Measurements from ENCODE around the gene IL17RC. TPM values are rescaled to one million over a fixed set of nuclear protein-coding genes. Genes with fewer than 3 reads are reported as not detected.

Gene IL17RC
- total and polyA plus RNA-seq, 2 experiments from 2014 or later: 8.4 to 12.6 TPM

- TF ChIP-seq CTCF (conservative IDR thresholded peaks at IDR 0.05; ENCODE audit: low read depth in 2 of 2) (no peak), POLR2AphosphoS5 (IDR thresholded peaks at IDR 0.05; ENCODE audit: low read depth) (no peak), JUNB (IDR thresholded peaks at IDR 0.05; ENCODE audit: unreplicated experiment) (no peak), CREB1 (CRISPR knock-in tag; IDR thresholded peaks at IDR 0.05; ENCODE audit: low read depth) (no peak)
Observed at GRCh38 chr3:9942164-9942563, 25.3 kb downstream of the IL17RC start (continued).

- no peak for DNase-seq (ENCODE audit: low spot score)
- Histone ChIP-seq H3K27ac (ENCODE audit: low read depth) (no peak overlapping the region), H3K4me1 (ENCODE audit: insufficient read depth) (peaks cover 4% of the 10 kb centered on the region; the same call in 1 of the 2 replicates), H3K4me3 (no peak overlapping the region), H2AFZ (no peak overlapping the region), H4K20me1 (replicated peaks; ENCODE audit: insufficient read depth) (no peaks in the 10 kb centered on the region), H3K36me3 (ENCODE audit: insufficient read depth) (no peaks in the 10 kb centered on the region), H3K9me2 (ENCODE audit: insufficient read depth) (no peaks in the 10 kb centered on the region), H3K4me2 (no peak overlapping the region), H3F3A (replicated peaks; ENCODE audit: low read depth) (no peaks in the 10 kb centered on the region; the same call in 1 of the 2 replicates), H3K27me3 (ENCODE audit: insufficient read depth) (no peaks in the 10 kb centered on the region; the same call in 1 of the 2 replicates), H3K79me2 (replicated peaks; ENCODE audit: insufficient read depth) (no peaks in the 10 kb centered on the region)
- no peak overlapping the region for H3K27ac Mint-ChIP-seq
- ATAC-seq: no peak
- H3K27me3 Mint-ChIP-seq (ENCODE audit: insufficient read depth, low read depth, poor library complexity): peaks cover 17% of the 10 kb centered on the region
- no peaks in the 10 kb centered on the region for H3K4me1 Mint-ChIP-seq
- H3K36me3 Mint-ChIP-seq (ENCODE audit: low read depth): peaks cover 13% of the 10 kb centered on the region; the same call in 2 of the 3 replicates
- H3K4me3 Mint-ChIP-seq: no peak overlapping the region
- H3K9me3 Mint-ChIP-seq: no peaks in the 10 kb centered on the region; the same call in 2 of the 3 replicates
- TF ChIP-seq ZNF114 (CRISPR knock-in tag; IDR thresholded peaks at IDR 0.05): no peak
- TF ChIP-seq ETS1 (IDR thresholded peaks at IDR 0.05): no peak
- TF ChIP-seq NANOG (IDR thresholded peaks at IDR 0.05; ENCODE audit: borderline replicate concordance): no peak
- TF ChIP-seq REST (IDR thresholded peaks at IDR 0.05; ENCODE audit: unreplicated experiment): no peak
- no peak for TF ChIP-seq JUNB (IDR thresholded peaks at IDR 0.05; ENCODE audit: unreplicated experiment)
- TF ChIP-seq ZNF331 (CRISPR knock-in tag; IDR thresholded peaks at IDR 0.05; ENCODE audit: low read depth): no peak
- no peak for TF ChIP-seq EZH2phosphoT487 (IDR thresholded peaks at IDR 0.05; ENCODE audit: unreplicated experiment)
- no peak for TF ChIP-seq CREB1 (CRISPR knock-in tag; IDR thresholded peaks at IDR 0.05; ENCODE audit: low read depth)
- no peak for TF ChIP-seq CTCF (conservative IDR thresholded peaks at IDR 0.05; ENCODE audit: low read depth in 2 of 2)
- TF ChIP-seq POLR2AphosphoS5 (IDR thresholded peaks at IDR 0.05; ENCODE audit: low read depth): no peak; the same call in 1 of the 2 replicates
- no peak for TF ChIP-seq STAT1 (IDR thresholded peaks at IDR 0.05; ENCODE audit: unreplicated experiment)
- TF ChIP-seq EZH2 (IDR thresholded peaks at IDR 0.05; ENCODE audit: low read depth, unreplicated experiment): no peak
Observed at GRCh38 chr3:9942934-9943690, 26.2 kb downstream of the IL17RC start.
